ENCODE measurements around the gene CMBL.
A peak's percentile ranks its signal among the peaks of the same experiment; 100 is the strongest.
"Not testable (repeated sequence)": the region's sequence is repeated elsewhere in the genome, so short reads cannot be mapped to it uniquely, and the experiment has no call there.

The CMBL gene

DNA sequence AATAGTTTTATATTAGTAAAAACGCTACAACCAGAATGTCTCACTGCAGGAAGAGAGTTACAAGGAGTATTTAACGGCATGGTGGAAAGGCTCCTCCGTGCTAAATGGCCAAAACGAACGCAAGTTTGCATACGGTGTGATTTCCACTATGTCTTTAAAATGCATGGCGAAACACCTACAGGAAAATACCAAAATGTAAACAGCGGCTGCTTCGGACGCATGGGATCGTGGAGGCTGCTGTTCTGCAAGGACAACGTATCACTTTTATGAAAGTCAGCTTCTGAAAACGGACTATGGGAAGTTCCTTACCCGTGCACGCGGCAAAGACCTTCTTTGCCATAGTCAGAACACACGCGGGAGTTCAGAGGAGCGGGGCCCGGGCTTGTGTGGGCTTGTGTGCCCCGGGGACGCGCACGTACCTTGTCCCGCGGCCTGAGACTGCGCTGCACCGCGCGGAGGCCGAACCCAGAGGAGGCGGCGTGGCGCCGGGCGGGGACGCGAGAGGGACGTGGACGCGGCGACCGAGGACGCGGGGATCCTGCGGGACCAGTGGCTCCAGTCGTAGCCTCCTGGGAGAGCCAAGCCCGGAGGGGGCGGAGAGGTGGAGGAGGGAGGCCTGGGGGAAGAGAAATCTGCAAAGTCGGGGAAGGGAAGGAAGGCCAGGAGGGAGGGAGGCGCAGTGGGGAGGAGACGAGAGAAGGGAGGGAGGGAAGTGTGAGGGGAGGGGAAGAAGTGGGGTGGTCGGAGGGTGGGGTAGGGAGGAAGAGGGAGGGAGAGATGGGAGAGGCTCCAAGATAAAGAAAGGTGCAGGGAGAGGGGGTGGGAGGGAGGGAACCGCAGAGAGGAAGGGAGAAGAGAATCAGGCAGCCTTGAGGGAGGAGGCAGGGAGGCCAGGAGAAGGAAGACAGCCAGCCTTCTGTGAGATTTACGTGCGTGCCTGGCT is at the start of gene CMBL:
Gene CMBL, minus strand, starts transcription at position 697 of the 943 bp plus-strand sequence. CDS start 17,140 bp downstream, outside the sequence.
- DNase-seq (ENCODE audit: low spot score), result no peak

GRCh38 chr5:10355071-10355889 is 47.6 kb upstream of the CMBL start:
- peak; percentile 90 for DNase-seq (ENCODE audit: low spot score)

DNA sequence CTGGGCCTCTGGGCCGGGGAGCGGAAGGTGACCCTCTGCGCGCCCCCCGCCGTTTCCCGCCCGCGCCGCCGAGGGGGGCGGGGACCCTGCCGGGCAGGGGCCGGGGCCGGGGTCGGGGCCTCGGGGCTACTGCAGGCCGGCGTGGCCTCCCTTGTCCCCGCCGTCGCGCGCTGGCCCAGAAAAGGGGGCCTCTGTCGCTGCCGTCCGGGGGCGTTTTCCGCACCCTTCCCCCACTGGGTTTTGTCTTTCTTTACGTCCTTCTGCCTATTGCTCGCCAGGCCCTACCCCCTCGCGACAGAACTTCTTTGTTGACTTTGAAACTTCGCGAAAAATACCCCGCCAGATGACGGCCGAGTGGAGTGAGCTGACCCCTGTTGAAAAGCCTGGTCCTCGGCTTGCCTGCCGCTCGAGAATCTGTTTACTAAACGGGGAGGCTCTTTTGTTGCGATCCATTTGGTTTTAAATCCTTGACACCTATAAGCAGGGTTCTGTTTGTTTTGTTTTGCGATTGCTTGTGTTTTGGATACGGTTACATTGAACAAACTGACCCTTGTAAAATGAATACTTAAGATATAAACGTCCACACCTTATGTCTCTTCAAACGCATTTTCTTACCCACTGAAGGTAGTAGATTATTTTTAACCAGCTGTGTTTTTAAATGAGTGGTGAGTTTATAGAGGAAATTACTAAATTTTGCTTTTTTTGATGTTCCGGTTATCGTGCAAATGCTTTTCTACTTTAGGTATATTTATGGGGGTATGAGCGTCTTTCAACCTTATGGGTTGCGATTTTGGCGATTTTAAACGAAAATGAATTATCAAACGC is 46.6 kb upstream of the CMBL start:
- peak; percentile 85 for DNase-seq (ENCODE audit: low spot score)

- DNase-seq (ENCODE audit: low spot score), result peak; percentile 96
These were observed 45.7 kb upstream of the CMBL start, which contains the start of gene MARCHF6 for GRCh38 chr5:10353241-10354047. TSS of gene MARCHF6 (plus strand) at chr5:10353695. CDS start at chr5:10353899, 204 bp downstream.

DNA sequence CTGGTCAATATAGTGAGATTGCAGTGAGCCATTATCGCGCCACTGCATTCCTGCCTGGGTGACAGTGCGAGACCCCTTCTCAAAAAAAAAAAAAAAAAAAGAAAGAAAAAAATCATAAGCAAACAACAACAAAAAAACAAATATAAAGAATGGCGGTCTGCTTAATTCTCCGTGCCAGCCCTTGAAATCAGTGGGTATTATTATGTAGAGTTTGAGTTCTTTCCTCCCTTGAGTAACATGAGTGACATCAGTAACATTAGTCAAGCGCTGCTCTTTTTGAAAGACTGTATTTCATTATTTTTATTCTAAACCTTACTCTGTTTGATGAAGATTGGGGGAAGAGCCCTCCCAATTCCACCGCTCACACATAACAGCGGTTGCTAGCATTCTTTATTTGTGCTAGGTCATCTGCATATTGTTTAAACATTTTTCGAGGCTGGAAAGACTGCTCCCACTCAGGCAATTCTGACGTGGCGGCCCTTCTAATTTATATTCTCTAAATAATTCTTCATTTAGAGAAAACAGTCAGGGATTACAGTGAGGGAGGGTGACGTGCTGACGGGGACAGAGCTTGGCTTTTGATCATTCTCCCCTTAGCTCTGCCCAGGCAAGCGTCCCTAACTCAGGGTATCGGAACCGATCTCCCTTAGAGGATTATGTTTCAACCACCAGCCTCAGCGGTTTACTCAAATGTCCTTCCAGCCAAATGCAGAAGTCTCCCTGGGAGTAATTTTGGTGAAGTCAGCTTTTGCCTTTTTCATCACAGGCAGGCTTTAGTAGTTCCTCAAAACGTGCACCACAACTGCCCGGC is 44.9 kb upstream of the CMBL start:
- DNase-seq (ENCODE audit: low spot score), result peak; percentile 84

DNA sequence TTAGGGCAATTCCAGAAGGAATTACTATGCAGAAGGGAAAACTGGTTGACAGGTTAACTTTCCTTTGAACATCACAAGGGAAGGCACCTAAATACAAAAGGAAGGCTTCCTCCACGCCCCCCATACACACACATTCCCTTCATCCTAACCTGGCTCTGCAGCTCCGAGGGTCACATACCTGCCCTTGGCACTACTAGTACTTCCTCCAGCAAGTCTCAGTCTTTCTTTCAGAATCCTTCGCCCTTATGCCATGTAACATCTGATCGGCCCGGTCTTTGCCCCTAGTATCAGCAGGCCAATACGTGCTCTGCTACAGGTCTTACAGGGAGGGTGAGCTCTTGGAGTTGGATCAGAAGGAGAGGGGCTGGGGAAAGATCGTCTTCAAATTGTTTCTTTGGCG is 44.2 kb upstream of the CMBL start:
- no peak for DNase-seq (ENCODE audit: low spot score)

GRCh38 chr5:10351199-10351905 is 43.6 kb upstream of the CMBL start:
- no peak for DNase-seq (ENCODE audit: low spot score)

DNA sequence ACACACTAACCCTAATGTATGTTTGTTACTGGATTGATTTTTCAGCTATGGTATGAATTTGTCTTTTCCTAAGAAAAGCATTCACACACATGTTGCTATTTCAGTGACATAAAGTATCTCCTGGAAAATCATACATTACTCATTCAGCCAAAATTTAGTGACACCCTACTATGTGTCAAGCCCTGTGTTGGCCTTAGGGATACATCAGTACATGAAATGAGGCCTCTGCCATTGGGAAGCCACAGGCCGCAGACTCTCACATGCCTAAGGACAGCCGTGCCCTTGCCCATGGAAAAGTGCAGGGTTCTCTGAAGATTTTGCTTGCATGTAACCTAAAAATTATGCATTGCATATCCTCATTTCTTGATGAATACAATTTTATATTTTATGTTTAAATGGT is 40.6 kb upstream of the CMBL start:
- DNase-seq (ENCODE audit: low spot score), result no peak

DNA sequence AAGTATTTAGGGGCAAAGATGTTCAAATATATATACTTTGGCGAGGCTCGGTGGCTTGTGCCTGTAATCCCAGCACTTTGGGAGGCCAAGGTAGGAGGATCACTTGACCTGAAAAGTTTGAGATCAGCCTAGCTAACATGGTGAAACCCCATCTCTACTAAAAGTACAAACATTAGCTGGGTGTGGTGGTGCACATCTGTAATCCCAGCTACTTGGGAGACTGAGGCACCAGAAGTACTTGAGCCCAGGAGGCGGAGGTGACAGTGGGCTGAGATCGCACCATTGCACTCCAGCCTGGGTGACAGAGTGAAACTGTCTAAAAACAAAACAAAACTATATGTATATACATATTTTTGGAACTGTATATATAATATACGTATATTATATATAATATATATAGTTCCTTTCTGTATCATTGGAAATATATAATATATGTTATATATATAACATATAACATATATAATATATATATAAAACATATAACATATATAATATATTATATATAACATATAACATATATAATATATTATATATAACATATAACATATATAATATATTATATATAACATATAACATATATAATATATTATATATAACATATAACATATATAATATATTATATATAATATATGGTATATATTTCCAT is 36.9 kb upstream of the CMBL start:
- not testable (repeated sequence) for DNase-seq (ENCODE audit: low spot score)

DNA sequence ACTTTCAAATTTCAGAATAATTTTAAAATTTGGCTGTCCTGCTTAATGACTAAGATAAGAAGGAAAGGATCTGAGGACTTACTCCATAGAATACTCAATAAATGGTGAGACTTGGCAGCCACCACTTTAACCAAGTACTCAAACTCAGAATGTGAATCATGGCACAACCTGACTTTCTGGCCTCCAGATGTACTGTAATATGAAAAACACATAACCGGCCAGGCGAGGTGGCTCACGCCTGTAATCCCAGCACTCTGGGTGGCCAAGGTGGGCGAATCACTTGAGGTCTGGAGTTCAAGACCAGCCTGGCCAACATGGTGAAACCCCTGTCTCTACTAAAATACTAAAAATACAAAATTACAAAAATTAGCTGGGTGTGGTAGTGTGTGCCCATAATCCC is 35.8 kb upstream of the CMBL start:
- no peak for DNase-seq (ENCODE audit: low spot score)

GRCh38 chr5:10339958-10340357 is 32.3 kb upstream of the CMBL start:
- DNase-seq (ENCODE audit: low spot score), result no peak

- no peak for DNase-seq (ENCODE audit: low spot score)
These were observed 31.5 kb upstream of the CMBL start for GRCh38 chr5:10339058-10339811.

DNA sequence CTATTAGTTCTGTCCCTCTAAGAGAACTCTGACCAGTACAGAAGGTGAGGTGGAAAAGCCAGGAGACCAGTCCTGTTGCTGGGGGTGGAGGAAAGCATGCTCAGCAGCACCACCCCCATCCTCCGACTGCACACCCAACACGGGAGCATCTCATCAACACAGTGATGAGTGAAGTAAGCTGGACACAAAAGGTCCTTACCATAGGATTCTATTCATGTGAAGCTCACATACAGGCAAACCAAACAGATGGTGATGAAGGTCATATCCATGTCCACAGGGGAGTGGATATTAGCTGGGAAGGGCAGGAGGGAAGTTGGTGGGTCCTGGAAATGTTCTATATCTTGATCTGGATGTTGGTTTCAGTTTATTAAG is 31.0 kb upstream of the CMBL start:
- DNase-seq (ENCODE audit: low spot score), result no peak

- no peak for DNase-seq (ENCODE audit: low spot score)
These were observed 30.3 kb upstream of the CMBL start for GRCh38 chr5:10337986-10338385.

DNA sequence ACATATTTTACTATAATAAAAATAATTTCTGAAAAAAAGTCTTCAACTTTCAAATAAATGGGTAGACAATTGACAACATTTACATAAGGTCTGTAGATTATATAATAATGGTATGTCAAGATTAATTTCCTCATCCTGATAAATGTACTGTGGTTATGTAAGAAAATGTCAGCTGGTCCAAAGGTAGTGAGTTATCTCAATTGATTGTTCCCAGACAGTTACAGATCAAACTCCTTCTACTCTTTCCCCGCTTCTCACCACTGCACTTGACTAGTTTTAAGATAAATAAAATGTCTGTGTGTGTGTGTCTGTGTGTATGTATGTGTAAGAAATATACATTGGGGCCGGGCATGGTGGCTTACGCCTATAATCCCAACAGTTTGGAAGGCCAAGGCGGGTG is 29.4 kb upstream of the CMBL start:
- no peak for DNase-seq (ENCODE audit: low spot score)

- no peak for DNase-seq (ENCODE audit: low spot score)
These were observed 28.2 kb upstream of the CMBL start for GRCh38 chr5:10335711-10336470.

- no peak for DNase-seq (ENCODE audit: low spot score)
These were observed 27.1 kb upstream of the CMBL start for GRCh38 chr5:10334831-10335230.
